HEK293T (cell line): ENCODE data around the gene TNFRSF25.
"Not testable (repeated sequence)": the region's sequence is repeated elsewhere in the genome, so short reads cannot be mapped to it uniquely, and the experiment has no call there.

ENCODE experiments used
- CTCF ChIA-PET: fragments of 350-600 bp; formaldehyde crosslinking; extraction: SDS; loops from one replicate; lab custom pipeline; 2021; ENCODE audit warnings: antibody characterized with exemption, inconsistent platforms; lab: Yijun Ruan, JAX
- POLR2A ChIA-PET: fragments of 350-600 bp; formaldehyde crosslinking; extraction: SDS; loops from one replicate; lab custom pipeline; 2020; ENCODE audit warnings: antibody characterized with exemption, inconsistent platforms; lab: Yijun Ruan, JAX
- DNase-seq: peaks from one replicate; pipeline ENCODE4 v3.0.0; 2012; ENCODE audit warnings: mixed read lengths; ENCODE audit errors: extremely low spot score
- ARNT ChIP-seq: fragments of 450-650 bp; IDR thresholded peaks from 2 replicates; pipeline ENCODE4 v1.6.1; 2017; ENCODE audit warnings: mild to moderate bottlenecking
- BHLHE40 ChIP-seq: fragments of 450-650 bp; IDR thresholded peaks from 2 replicates; pipeline ENCODE4 v1.6.1; 2016; ENCODE audit warnings: mild to moderate bottlenecking, moderate library complexity, borderline replicate concordance
- CTBP1 ChIP-seq: fragments of 450-650 bp; IDR thresholded peaks from 2 replicates; pipeline ENCODE4 v1.6.1; 2016; ENCODE audit warnings: borderline replicate concordance
- ELF4 ChIP-seq: fragments of 450-650 bp; IDR thresholded peaks from 2 replicates; pipeline ENCODE4 v1.6.1; 2017; ENCODE audit warnings: antibody characterized with exemption
- FOXA1 ChIP-seq: fragments of 450-650 bp; IDR thresholded peaks from 2 replicates; pipeline ENCODE4 v1.6.1; 2016; ENCODE audit warnings: mild to moderate bottlenecking
- FOXK2 ChIP-seq: fragments of 450-650 bp; IDR thresholded peaks from 2 replicates; pipeline ENCODE4 v1.6.1; 2016; ENCODE audit warnings: mild to moderate bottlenecking
- FOXM1 ChIP-seq: fragments of 450-650 bp; IDR thresholded peaks from 2 replicates; pipeline ENCODE4 v1.6.1; 2017; ENCODE audit warnings: mild to moderate bottlenecking, borderline replicate concordance
- HDGF ChIP-seq: fragments of 450-650 bp; IDR thresholded peaks from 2 replicates; pipeline ENCODE4 v1.6.1; 2017; ENCODE audit warnings: antibody characterized with exemption, borderline replicate concordance
- L3MBTL2 ChIP-seq: fragments of 450-650 bp; conservative IDR thresholded peaks from 2 replicates; pipeline ENCODE4 v1.6.1; 2016; ENCODE audit warnings: mild to moderate bottlenecking
- LEF1 ChIP-seq: fragments of 450-650 bp; IDR thresholded peaks from 2 replicates; pipeline ENCODE4 v1.6.1; 2017; ENCODE audit warnings: mild to moderate bottlenecking, borderline replicate concordance
- NFRKB ChIP-seq: fragments of 450-650 bp; IDR thresholded peaks from 2 replicates; pipeline ENCODE4 v1.6.1; 2016; ENCODE audit warnings: mild to moderate bottlenecking, moderate library complexity
- PKNOX1 ChIP-seq: fragments of 450-650 bp; IDR thresholded peaks from 2 replicates; pipeline ENCODE4 v1.6.1; 2016
- SP1 ChIP-seq: fragments of 450-650 bp; IDR thresholded peaks from 2 replicates; pipeline ENCODE4 v1.6.1; 2017
- SUZ12 ChIP-seq: fragments of 450-650 bp; IDR thresholded peaks from 2 replicates; pipeline ENCODE4 v1.6.1; 2016; ENCODE audit warnings: mild to moderate bottlenecking
- TARDBP ChIP-seq: fragments of 450-650 bp; IDR thresholded peaks from 2 replicates; pipeline ENCODE4 v1.6.1; 2016
- ZNF384 ChIP-seq: fragments of 450-650 bp; IDR thresholded peaks from 2 replicates; pipeline ENCODE4 v1.6.1; 2016

Gene TNFRSF25

GRCh38 chr1:6495540-6496364, 29.8 kb upstream of the TNFRSF25 start:
- no peak for TF ChIP-seq FOXM1
- TF ChIP-seq SP1: no peak
- no peak for TF ChIP-seq BHLHE40
- no peak for TF ChIP-seq ELF4
- no peak for TF ChIP-seq HDGF
- no peak for TF ChIP-seq LEF1
- no peak for TF ChIP-seq SUZ12
- TF ChIP-seq FOXK2: no peak
- TF ChIP-seq CTBP1: no peak
- TF ChIP-seq ZNF384: no peak
- TF ChIP-seq ARNT: no peak
- no peak for TF ChIP-seq PKNOX1
- no peak for TF ChIP-seq TARDBP
- no peak for TF ChIP-seq NFRKB
- no peak for TF ChIP-seq FOXA1
- TF ChIP-seq L3MBTL2: no peak
- CTCF ChIA-PET: no interaction called here
- no peak for DNase-seq
- POLR2A ChIA-PET: no interaction called here

GRCh38 chr1:6495041-6495441, 29.1 kb upstream of the TNFRSF25 start:
- TF ChIP-seq HDGF (no peak), BHLHE40 (no peak), TARDBP (no peak), CTBP1 (no peak), SUZ12 (no peak), LEF1 (no peak), SP1 (no peak), FOXM1 (no peak), ELF4 (no peak), PKNOX1 (no peak), FOXK2 (no peak), ARNT (no peak), L3MBTL2 (no peak), ZNF384 (no peak)
- DNase-seq: no peak
- POLR2A ChIA-PET: no interaction called here
- CTCF ChIA-PET: no interaction called here

DNA sequence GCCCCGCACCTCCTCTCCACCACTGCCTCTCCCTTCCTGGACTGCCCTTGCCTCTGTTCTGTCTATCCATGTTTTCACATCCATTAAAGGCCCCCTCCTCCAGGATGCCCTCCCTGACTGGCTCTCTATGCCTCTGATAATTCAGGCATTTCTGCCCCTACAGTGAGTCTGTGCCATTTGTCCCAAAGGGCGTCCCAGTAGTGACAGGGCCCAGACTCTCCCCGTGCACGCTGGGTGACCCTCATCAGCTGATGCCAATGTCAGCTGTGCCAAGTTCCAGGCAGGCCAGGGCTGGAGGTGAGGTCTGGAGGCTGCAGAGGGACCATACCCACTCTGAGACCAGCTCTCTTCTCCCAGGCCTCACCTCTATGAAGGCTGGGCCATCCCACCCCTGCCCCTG, 28.7 kb upstream of the TNFRSF25 start:
- no peak for DNase-seq
- TF ChIP-seq NFRKB (no peak), SP1 (no peak), SUZ12 (no peak), L3MBTL2 (no peak), BHLHE40 (no peak), PKNOX1 (no peak), CTBP1 (no peak)
- POLR2A ChIA-PET: no interaction called here
- CTCF ChIA-PET: interaction anchor here (0.7 kb wide), 1 partner anchor 62 kb away, joined by 6 read pairs; no protein-coding TSS in a partner anchor

DNA sequence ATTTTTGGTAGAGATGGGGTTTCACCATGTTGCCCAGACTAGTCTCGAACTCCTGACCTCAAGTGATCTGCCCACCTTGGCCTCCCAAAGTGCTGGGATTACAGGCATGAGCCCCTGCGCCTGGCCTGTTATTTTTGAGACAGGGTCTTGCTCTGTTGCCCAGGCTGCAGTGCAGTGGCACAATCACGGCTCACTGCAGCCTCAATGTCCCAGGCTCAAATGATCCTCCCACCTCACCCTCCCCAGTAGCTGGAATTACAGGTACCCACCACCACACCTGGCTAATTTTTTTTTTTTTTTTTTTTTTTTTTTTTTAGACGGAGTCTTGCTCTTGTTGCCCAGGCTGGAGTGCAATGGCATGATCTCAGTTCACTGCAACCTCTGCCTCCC, 27.9 kb upstream of the TNFRSF25 start:
- DNase-seq, POLR2A ChIA-PET: not testable (repeated sequence)
- CTCF ChIA-PET: interaction anchor here (0.7 kb wide), 1 partner anchor 62 kb away, joined by 6 read pairs; no protein-coding TSS in a partner anchor

DNA sequence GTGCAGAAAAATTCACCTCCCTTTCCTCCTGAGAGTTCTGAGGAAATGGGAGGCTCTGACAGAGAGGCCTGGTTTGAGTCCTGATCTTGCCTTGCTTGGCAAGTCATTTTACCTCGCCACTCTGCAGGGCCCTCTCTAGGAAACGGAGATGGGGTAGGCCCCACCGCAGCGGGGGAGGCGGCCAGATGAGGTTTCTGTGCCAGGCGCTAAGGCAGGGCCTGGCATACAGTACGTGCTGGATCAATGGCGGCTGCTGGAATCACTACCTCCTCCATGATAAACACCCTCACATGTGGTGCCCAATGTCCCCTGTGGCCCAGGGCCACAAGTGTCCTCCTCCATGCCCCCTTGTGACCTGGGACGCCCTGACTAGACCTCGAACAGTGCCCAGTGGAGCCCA, 26.0 kb upstream of the TNFRSF25 start:
- DNase-seq: no peak
- CTCF ChIA-PET: interaction anchor here (1.0 to 2.1 kb wide), 3 partner anchors 54 to 155 kb away, joined by 3 to 7 read pairs (median 4); no protein-coding TSS in a partner anchor
- TF ChIP-seq PKNOX1 (no peak), ZNF384 (no peak), HDGF (no peak), FOXA1 (no peak), ARNT (no peak), FOXK2 (no peak), NFRKB (no peak), BHLHE40 (no peak), SP1 (no peak), L3MBTL2 (no peak), TARDBP (no peak), SUZ12 (no peak), FOXM1 (no peak), ELF4 (no peak), LEF1 (no peak), CTBP1 (no peak)
- POLR2A ChIA-PET: interaction anchor here (1.0 to 2.1 kb wide), 4 partner anchors 10 to 124 kb away, joined by 3 to 6 read pairs (median 5); no protein-coding TSS in a partner anchor
